Activated naive CD4-positive, alpha-beta T cell (primary cell): ENCODE measurements around the gene ASPRV1.

ENCODE experiments used
- DNase-seq, 4 experiments: peaks; one replicate each; lab custom pipeline; 2025; lab: John Stamatoyannopoulos, UW

The ASPRV1 gene

GRCh38 chr2:69940691-69941090, 20.7 kb downstream of the ASPRV1 start:
- no peak for DNase-seq

DNA sequence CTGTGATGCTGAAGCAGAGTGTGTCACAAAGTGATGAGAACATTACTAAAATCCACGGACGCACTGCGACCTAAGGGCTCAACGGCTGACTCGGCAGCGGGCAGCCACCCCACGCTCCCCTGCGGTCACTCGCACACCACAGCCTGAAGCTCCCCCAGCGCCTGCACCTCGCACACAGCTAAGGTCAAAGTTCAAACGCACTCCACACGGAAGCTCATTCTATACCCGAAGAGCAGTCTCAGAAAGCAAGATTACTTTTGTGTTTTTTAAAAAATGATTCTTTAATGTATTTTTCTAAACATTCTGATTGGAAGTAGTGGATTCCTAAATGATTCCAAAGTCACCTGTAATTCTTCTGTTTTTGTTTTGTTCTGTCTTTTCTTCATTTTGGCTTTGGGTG, 21.7 kb downstream of the ASPRV1 start:
- DNase-seq, result no peak

GRCh38 chr2:69937968-69938367, 23.5 kb downstream of the ASPRV1 start:
- DNase-seq, result no peak

- DNase-seq, result no peak
These were observed 24.5 kb downstream of the ASPRV1 start for GRCh38 chr2:69936906-69937305.

- DNase-seq, result no peak
These were observed 26.4 kb downstream of the ASPRV1 start for GRCh38 chr2:69935011-69935410.

GRCh38 chr2:69934614-69934908, 26.9 kb downstream of the ASPRV1 start:
- no peak for DNase-seq

DNA sequence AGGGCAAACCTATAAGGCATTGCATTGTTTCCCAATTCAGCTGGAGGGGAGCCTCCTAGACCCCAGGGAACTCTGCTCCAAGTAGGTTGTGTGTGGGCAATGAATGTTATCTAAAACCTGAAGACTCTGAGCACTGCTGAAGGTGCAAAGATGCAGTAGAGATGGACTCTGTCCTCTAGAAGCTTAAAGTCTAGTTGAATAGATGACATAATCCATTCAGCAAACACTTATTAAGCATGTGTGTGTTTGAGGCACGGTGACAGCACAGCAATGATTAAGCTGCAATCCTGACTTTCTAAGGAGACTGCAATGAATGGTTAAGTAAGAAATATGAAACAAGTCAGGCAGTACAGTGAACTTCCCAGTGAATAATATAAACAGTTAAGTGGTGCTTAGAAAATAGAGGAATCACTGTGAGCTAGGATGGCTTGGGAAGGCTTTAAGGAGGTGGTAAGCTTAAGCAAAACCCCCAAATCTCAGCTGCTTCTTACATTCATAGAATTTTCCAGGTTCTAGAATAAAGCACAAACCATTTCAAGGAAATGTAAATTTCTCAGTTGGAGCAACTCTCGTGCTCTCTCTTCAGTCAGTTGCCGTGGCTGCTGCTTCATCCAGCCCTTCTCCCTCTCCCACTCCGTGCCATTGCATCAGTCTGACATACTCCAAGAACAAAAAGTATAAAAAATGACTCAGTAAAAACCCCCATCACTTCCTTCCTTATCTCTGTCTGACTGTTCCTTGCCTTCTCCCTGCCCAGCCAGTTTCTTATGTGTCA, 27.4 kb downstream of the ASPRV1 start:
- no peak for DNase-seq

DNA sequence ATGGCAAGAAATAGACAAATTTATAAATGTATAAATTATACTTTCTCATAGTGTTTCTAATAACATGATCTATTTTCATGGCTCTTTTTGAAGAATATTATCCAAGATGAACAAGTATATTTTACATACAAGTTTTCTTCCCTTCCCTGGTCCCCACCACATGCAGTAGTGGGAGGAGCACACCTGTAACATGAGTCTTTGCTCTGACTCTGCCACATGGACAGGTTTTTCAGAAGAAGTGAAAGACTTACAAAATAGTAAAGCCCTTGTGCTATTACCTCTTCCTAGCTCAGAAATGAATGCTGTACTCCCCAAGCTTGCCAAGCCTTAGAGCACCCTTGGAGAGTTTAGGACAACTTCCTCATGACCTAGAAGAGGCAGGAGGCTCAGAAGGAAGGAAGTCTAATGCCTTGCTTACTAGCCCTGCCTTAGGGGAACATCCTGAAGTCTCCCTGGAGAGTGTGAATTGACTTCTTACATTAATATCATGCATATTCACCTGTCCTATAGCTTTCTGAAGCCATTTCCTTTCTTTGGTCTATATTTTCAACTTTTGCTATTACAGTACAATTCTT, 28.1 kb downstream of the ASPRV1 start:
- DNase-seq, result no peak

- no peak for DNase-seq
These were observed 28.9 kb downstream of the ASPRV1 start for GRCh38 chr2:69932596-69932922.

- no peak for DNase-seq
These were observed 29.4 kb downstream of the ASPRV1 start for GRCh38 chr2:69931832-69932595.

DNA sequence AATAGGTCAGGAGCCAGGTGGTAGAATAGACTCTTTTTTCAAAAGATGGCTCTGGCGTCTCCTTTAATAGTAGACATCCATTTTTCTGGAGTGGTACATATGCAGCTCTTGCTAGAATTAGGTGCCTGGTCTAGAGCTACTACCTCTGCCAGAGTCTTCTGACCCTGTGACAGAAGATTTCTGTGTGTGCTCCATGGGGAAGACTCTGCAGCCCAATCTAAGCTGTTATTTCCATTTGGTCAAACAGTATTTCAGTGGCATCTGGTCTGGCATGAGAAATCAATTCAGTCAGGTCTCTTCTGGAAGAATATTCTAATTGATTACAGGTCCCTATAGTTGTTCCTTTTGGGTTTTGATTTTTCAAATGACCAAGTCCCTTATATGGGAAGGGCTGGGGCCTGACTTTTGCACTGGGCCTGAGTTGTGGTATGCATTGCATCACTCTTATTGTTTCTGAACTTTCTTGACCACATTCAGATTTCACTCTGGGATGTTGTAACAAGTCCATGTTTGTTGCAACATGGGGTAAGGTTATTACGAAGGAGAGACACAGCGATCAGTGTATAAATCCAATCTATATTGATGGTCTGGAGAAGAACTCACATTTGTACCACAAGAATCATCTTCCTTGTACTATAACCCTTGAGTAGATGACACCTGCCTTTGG, 34.4 kb downstream of the ASPRV1 start:
- no peak for DNase-seq

- no peak for DNase-seq
These were observed 38.3 kb downstream of the ASPRV1 start for GRCh38 chr2:69923116-69923515.

GRCh38 chr2:69918401-69918800, 43.0 kb downstream of the ASPRV1 start:
- no peak for DNase-seq

DNA sequence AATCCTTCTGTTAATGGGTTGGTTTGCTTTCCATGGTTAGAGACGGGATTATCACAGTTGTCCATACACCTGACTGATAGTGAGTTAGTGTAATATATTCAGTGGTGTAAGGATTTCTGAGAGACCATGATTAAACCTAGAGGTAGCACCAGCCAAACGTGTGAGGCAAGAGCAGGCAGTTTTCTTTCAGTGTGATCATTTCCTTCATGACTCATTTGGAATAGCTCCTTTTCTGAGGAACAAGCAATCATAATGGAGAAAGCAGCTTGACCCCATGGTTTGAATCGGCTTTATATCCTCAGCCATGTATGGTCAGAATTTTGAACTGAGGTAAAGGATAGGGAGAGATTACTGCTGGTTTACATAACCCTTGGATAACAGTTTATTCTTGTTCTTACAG, 43.6 kb downstream of the ASPRV1 start:
- no peak for DNase-seq

- no peak for DNase-seq
These were observed 45.3 kb downstream of the ASPRV1 start for GRCh38 chr2:69916106-69916505.

GRCh38 chr2:69914950-69915945, 46.2 kb downstream of the ASPRV1 start, which contains the start of gene MXD1:
MXD1 (plus strand) TSS chr2:69915109; CDS start chr2:69915331, 222 bp downstream.
- peak in 3 of 4 experiments; percentile 96 to 99 (median 99) for DNase-seq

- DNase-seq, result peak in 3 of 4 experiments; percentile 22 to 96 (median 51)
These were observed 47.1 kb downstream of the ASPRV1 start for GRCh38 chr2:69914164-69914949.

DNA sequence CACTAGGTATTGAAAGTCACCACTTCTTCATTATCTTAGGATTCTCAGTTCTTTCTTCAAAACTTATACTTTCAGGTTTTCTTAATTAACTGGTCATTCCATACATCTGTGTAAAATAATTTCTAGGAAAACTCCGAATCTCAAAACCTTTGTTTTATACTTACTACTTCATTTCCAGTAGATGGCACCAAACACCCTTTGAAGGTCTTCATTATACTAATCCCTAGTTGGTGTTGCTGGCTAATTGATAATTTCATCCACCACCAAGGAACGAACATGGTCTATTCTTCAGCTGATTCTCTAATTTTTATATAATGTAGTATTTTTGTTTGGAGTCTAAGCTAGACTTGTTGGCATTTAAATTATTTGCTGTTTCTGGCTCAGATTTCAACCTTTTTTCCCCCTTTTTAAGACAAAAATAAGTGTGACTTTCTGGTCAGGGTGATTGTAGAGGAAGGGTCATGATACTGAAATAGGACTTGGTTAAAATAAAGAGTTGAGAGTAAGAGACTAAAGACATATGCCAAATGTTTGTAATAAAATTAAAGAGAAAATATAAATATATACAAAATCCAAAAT, 49.4 kb downstream of the ASPRV1 start:
- DNase-seq, result no peak
